Right lobe of liver (tissue), 6 donors: Measurements from ENCODE around the gene TCF4. TPM values are rescaled to one million over a fixed set of nuclear protein-coding genes. Genes with fewer than 3 reads are reported as not detected.

ENCODE experiments used
- ATAC-seq, 4 donors: fragments of 200-7000 bp; cut with Tn5 transposase; one replicate each; pipeline ENCODE4 v1.9.1; 2020; ENCODE audit warnings: mild to moderate bottlenecking in 4 of 4, moderate library complexity in 4 of 4
- DNase-seq, 3 donors: peaks; one replicate each; pipeline ENCODE4 v3.0.0-alpha.2; 2020
- H3K27ac ChIP-seq, 3 donors: fragments of 200-600 bp; one replicate each; pipeline ENCODE4 v1.8.0; 2022
- H3K27me3 ChIP-seq, 2 donors: fragments of 200-600 bp; one replicate each; pipeline ENCODE4 v1.8.0; 2022
- H3K36me3 ChIP-seq, 4 donors: fragments of 200-600 bp; sonication (generic) in 1 of 4; one replicate each; pipeline versions ENCODE4 v1.5.1 to v1.8.0; 2017 to 2022; ENCODE audit warnings: control low read depth in 1 of 4
- H3K4me1 ChIP-seq, 4 donors: fragments of 200-600 bp; sonication (generic) in 1 of 4; one replicate each; pipeline versions ENCODE4 v1.5.1 to v1.8.0; 2017 to 2022; ENCODE audit warnings: control low read depth in 1 of 4
- H3K4me3 ChIP-seq, 3 donors: fragments of 200-600 bp; one replicate each; pipeline ENCODE4 v1.8.0; 2022
- H3K9me3 ChIP-seq, 4 donors: fragments of 200-600 bp; sonication (generic) in 1 of 4; one replicate each; pipeline versions ENCODE4 v1.5.1 to v1.8.0; 2017 to 2022; ENCODE audit warnings: control low read depth in 1 of 4
- POLR2A ChIP-seq: fragments of 450-650 bp; IDR thresholded peaks from one replicate; pipeline ENCODE4 v1.6.1; 2017; ENCODE audit warnings: antibody characterized with exemption, mild to moderate bottlenecking
- WGBS: methylation state at CpG from one replicate; pipeline ENCODE4 v1.1.6; 2018; ENCODE audit warnings: low coverage, low lambda C conversion rate; ENCODE audit not compliant: insufficient coverage; ENCODE audit errors: missing lambda C conversion rate; 5-methylcytosine and 5-hydroxymethylcytosine counted together
- intact Hi-C, 2 donors: fragments of 100-400 bp; cut with DNase I; formaldehyde crosslinking; loops; one replicate each; pipeline versions ENCODE4 v1.11.2 to v1.14.1; 2022
- total RNA-seq, 6 experiments: library from RNA; depleted of rRNA in 2 of 6; stranded (reverse); fragments of >200 nt in 2 of 6; fragmentation: NEBNext Ultra II Directional in 3 of 6; extraction: Animal tissue kit (Norgen Biotek cat#: 25700) in 3 of 6; gene quantifications; one replicate each; pipeline versions ENCODE4 v1.1.0 to v1.2.4, GENCODE V29; 2016 to 2023
- TF ChIP-seq, protein P1 (sequence below), 4 donors: fragments of 200-600 bp in 3 of 4; fragments of 450-650 bp in 1 of 4; IDR thresholded peaks; one replicate each; pipeline versions ENCODE4 v1.5.1 to v1.8.0; 2016 to 2022; ENCODE audit warnings: antibody characterized with exemption in 4 of 4, mild to moderate bottlenecking in 2 of 4
- donor health status: DM: no; HTN: yes; CAD: no.
- donor health status: DM: no; HTN: no; CAD: no.
- donor health status: DM: no; HTN: no; CAD: no.
- donor health status: DM: no; HTN: yes; CAD: no.
- donor health status: DM: no; HTN: yes; CAD: no.

Gene TCF4
- total RNA-seq, 6 experiments from 2014 or later: 8.1 to 19.5 (median 10.4) TPM

GRCh38 chr18:55458456-55459203 lies 129.4 kb downstream of the TCF4 start:
- no peaks in the 10 kb centered on the region for H3K27me3 ChIP-seq
- intact Hi-C loops: no loop called here
- WGBS: 59% methylated on average over 12 of the region's 12 CpGs
- TF ChIP-seq, protein P1, sequence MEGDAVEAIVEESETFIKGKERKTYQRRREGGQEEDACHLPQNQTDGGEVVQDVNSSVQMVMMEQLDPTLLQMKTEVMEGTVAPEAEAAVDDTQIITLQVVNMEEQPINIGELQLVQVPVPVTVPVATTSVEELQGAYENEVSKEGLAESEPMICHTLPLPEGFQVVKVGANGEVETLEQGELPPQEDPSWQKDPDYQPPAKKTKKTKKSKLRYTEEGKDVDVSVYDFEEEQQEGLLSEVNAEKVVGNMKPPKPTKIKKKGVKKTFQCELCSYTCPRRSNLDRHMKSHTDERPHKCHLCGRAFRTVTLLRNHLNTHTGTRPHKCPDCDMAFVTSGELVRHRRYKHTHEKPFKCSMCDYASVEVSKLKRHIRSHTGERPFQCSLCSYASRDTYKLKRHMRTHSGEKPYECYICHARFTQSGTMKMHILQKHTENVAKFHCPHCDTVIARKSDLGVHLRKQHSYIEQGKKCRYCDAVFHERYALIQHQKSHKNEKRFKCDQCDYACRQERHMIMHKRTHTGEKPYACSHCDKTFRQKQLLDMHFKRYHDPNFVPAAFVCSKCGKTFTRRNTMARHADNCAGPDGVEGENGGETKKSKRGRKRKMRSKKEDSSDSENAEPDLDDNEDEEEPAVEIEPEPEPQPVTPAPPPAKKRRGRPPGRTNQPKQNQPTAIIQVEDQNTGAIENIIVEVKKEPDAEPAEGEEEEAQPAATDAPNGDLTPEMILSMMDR (IDR thresholded peaks at IDR 0.05): no peak
- H3K36me3 ChIP-seq: no peaks in the 10 kb centered on the region
- no peak for ATAC-seq
- no peak for DNase-seq
- H3K9me3 ChIP-seq: no peaks in the 10 kb centered on the region
- H3K4me3 ChIP-seq: no peak overlapping the region
- no peak overlapping the region for H3K27ac ChIP-seq
- H3K4me1 ChIP-seq: no peaks in the 10 kb centered on the region

GRCh38 chr18:55457028-55457427 lies 131.0 kb downstream of the TCF4 start:
- TF ChIP-seq, protein P1 (IDR thresholded peaks at IDR 0.05): no peak
- TF ChIP-seq POLR2A: no peak
- no peaks in the 10 kb centered on the region for H3K36me3 ChIP-seq
- intact Hi-C loops: no loop called here
- no peaks in the 10 kb centered on the region for H3K4me1 ChIP-seq
- WGBS: 39% methylated on average over 2 of the region's 2 CpGs
- no peak overlapping the region for H3K27ac ChIP-seq
- ATAC-seq (no peak), DNase-seq (no peak)
- H3K4me3 ChIP-seq: no peak overlapping the region
- H3K9me3 ChIP-seq: no peaks in the 10 kb centered on the region
- no peaks in the 10 kb centered on the region for H3K27me3 ChIP-seq

- TF ChIP-seq, protein P1 (IDR thresholded peaks at IDR 0.05): no peak
- no peak for TF ChIP-seq POLR2A
- H3K9me3 ChIP-seq: no peaks in the 10 kb centered on the region
- no peaks in the 10 kb centered on the region for H3K36me3 ChIP-seq
- H3K27me3 ChIP-seq: no peaks in the 10 kb centered on the region
- no peak overlapping the region for H3K27ac ChIP-seq
- DNase-seq (no peak), ATAC-seq (no peak)
- intact Hi-C loops: no loop called here
- H3K4me3 ChIP-seq: no peak overlapping the region
- WGBS: 73% methylated on average over 5 of the region's 5 CpGs
- no peaks in the 10 kb centered on the region for H3K4me1 ChIP-seq
Measured at GRCh38 chr18:55455938-55456337, 132.1 kb downstream of the TCF4 start.

- no peak for ATAC-seq
- H3K4me3 ChIP-seq: no peak overlapping the region
- DNase-seq: no peak
- H3K4me1 ChIP-seq: no peaks in the 10 kb centered on the region
- no peaks in the 10 kb centered on the region for H3K27me3 ChIP-seq
- intact Hi-C loops: no loop called here
- no peak for TF ChIP-seq POLR2A
- TF ChIP-seq, protein P1 (IDR thresholded peaks at IDR 0.05): no peak
- WGBS: 43% methylated on average over 1 of the region's 1 CpG
- H3K27ac ChIP-seq: no peak overlapping the region
- H3K36me3 ChIP-seq: no peaks in the 10 kb centered on the region
- no peaks in the 10 kb centered on the region for H3K9me3 ChIP-seq
Measured at GRCh38 chr18:55453186-55453585, 134.8 kb downstream of the TCF4 start.
